ENCODE results near the gene GINS3. TPM values are rescaled to one million over a fixed set of nuclear protein-coding genes. Genes with fewer than 3 reads are reported as not detected.
"Not testable (repeated sequence)": the region's sequence is repeated elsewhere in the genome, so short reads cannot be mapped to it uniquely, and the experiment has no call there.

GINS3 gene
- polyA plus RNA-seq, 3 donors = 12.2 to 13.9 (median 12.4) TPM

DNA sequence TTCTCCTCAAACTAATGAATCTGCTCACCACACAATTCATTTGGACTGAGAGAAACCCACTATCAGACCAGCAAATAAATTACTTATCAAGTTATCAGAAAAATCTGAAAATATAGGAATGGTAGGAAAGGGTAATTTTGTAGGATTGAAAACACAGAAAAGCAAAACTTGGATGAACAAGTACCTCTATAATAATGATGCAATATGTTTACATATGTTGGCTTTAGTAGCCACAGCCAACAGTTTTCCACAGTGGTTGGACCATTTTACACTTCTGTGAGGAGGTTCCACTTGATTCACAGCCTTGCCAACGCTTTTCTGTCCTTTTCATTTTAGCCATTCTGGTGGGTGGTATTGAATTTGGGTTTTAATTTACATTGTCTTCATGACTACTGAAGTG is 10.6 kb upstream of the GINS3 start:
- DNase-seq = no peak

DNA sequence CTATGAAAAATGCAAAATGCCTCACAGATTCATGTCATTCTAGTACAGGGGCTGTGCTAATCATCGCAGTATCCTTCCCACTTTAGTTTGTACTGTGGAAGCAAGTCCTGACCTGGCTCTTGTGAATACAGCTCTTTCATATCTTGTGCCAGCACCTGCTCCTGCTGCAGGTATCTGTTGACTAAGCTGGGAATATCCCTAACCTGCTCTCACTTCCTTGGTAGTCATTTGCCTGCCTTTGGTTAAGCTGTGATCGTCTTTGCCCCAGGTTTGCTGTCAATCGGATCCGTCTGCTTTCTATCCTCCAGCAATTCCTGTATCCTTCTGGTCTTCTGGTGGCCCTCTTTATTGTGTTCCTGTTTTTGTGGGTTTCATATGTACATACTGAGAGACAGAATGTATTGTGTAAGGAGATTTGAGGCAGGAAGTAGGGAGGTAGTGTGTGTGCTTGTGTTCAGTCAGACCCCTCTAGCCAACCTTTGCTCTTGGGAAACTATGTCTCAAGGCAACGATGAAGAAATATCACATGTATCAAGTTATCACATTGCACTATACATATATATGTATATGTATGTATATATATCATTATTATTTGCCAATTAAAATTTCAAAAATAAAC is 7.7 kb upstream of the GINS3 start:
- DNase-seq = no peak

DNA sequence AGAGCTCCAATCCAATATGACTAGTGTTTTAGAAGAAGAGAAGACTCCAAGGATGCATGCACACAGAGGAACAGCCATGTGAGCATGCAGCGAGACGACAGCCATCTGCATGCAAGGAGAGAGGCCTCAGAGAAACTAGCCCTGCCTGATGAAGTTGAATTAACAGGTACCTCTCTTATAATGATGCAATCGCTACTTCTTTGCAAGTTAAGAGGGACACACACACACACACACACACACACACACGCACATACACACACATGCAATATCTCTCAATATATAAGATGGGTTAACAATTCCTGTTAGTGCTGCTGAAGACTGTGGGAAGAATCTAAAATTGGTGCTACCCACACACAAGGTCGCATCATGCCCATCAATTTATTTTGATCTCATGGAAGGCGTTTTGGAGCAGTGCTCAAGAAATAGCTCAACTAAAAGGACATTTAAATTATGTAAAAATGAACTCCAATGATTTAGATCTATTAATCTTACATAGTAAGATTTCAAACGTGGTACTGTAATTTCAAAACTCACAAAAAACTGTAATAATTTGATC is 7.0 kb upstream of the GINS3 start:
- DNase-seq = no peak

DNA sequence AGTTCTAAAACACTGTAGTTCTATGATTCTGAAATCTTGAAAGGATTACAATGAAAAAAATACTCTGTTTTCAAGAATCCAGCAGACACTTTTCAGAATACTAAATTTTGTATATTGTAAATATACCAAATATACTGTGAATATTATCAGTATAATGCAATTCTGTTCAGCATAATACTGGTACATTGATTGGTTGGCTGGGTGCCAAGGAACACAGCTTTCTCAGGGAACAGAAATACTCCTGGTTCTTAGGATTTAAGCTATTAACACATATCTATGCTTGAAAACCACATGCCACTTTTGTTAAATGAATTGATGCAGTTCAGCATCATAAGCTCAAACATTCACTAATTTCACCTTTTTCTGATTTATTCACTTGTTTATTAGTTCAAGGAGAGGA is 2.5 kb upstream of the GINS3 start:
- DNase-seq = no peak

DNA sequence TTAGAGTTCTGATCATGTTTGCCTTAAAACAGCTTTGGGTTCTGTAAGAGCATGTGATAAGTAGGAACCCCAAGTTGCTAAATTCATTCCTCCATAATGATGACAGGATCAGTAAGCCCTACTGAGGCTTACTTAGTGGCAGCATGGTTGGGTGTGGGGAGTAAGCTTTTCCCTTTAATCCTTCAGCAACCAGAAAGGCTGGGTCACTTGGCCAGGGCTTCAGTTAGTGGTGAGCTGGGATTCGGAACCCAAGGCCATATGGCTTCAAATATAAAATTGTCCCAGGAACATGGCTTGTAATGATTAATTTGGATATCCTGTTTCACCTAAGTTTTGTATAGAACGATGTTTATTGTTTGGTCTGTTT is 850 bp downstream of the GINS3 start:
- peak; percentile 3 for DNase-seq

DNA sequence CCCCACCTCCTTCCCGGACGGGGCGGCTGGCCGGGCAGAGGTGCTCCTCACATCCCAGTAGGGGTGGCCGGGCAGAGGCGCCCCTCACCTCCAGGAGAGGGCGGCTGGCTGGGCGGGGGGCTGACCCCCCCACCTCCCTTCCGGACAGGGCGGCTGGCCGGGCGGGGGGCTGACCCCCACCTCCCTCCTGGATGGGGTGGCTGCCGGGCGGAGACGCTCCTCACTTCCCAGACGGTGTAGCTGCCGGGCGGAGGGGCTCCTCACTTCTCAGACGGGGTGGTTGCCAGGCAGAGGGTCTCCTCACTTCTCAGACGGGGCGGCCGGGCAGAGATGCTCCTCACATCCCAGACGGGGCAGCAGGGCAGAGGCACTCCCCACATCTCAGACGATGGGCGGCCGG is 4.6 kb downstream of the GINS3 start:
- DNase-seq = not testable (repeated sequence)

DNA sequence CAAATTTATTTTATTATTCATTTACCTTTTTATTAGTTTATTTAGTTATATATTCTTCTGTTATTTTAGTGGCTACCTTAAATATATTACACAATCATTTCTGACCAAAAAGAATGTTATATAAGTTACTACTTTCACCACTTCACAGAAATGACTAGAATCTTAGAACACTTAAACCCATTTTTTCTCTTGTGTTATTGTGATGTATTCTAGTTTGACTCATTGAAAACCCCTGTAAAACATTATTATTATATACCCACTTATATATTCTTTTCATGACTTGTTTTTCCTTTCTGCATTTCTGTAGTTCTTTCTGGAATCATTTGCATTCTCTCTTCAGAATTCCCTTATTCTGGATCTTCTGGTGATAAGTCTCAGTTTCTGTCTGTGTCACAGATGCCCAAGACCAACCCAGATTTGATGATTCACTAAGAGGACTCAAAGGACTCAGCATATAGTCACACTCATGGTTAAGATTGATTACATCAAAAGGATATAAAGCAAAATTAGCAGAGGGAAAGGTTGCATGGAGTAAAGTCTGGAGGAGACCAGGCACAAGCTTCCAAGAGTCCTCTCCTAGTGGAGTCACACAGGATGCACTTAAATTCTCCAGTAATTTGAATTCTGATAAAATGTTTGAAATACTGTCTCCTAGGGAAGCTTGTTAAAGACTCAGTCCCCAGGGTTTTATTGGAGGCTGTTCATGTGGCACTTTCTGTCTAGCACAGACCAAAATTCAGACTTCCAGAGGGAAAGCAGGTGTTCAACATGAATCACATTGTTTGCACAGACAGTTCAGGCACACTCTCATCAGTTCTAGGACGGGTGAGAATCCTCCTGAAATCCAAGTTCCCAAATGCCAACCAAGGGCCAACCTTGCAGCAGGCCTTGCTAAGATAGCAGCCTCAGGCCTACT is 7.7 kb downstream of the GINS3 start:
- DNase-seq = no peak

DNA sequence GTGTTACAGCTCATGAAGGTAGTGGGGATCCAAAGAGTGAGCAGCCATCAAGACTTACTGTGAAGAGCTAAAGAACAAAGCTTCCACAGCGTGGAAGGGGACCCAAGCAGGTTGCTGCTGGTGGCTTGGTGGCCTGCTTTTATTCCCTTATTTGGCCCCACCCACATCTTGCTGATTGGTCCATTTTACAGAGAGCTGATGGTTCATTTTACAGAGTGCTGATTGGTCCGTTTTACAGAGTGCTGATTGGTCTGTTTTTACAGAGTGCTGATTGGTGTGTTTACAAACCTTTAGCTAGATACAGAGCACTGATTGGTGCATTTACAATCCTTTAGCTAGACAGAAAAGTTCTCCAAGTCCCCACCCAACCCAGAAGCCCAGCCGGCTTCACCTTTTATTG is 9.0 kb downstream of the GINS3 start:
- not testable (repeated sequence) for DNase-seq

DNA sequence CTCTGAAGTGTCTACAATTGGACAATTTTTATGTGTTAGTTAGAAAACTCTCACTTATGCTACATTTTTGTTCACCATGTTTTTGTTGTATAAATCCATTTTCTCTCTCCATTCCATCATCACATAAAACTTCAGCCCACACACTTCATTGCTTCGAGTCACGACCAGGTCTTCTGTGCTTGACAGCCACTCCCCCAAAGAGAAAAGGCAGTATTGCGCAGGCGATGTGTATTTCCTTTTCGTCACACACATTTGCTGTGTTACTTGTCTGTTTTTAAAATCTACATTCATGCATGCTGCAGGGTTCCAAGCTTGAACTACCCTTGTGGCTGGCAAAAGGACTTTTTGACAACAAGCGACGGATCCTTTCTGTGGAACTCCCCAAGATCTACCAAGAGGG is 10.5 kb downstream of the GINS3 start:
- no peak for DNase-seq

DNA sequence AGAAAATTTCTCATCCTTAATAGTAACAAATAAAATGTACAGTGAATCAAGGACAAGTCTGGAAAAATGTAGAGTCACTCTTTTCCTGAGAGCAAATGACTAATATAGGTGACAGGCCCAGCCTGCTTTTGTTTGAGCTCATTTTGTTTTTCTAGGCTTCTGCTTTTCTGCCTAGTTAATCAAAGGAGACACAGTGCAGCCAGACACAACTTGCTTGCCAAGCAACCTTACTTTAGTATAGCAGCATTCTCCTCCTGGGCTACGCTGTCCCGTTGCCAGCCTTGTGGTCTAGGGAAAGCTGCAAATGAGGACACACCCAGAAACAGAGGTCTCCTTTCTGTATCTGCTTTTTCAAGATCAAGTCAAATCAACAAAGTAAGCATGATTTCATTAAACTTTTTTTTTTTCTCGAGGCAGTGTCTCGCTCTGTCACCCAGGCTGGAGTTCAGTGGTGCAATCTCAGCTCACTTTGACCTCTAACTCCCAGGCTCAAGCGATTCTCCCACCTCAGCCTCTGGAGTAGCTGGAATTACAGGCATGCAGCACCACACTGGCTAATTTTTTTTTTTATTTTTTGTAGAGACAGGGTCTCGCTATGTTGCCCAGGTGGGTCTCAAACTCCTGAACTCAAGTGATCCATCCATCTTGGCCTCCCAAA is 17.2 kb downstream of the GINS3 start:
- peak; percentile 24 for DNase-seq

DNA sequence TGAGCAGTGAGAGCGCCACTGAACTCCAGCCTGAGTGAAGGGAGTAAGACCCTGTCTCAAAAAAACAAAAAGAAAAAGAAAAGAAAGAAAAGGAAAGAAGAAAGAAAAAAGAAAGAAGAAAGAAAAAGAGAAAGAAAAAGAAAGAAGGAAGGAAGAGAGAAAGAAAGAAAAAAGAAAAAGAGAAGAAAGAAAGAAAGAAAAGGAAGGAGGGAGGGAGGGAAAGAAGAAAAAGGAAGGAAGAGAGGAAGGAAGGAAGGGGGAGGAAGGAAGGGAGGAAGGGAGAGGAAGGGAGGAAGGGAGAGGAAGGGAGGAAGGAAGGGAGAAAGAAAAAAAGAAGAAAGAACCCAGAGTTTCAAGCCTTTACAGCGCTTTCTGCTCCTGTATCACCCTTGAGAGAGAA is 19.1 kb downstream of the GINS3 start:
- no peak for DNase-seq

DNA sequence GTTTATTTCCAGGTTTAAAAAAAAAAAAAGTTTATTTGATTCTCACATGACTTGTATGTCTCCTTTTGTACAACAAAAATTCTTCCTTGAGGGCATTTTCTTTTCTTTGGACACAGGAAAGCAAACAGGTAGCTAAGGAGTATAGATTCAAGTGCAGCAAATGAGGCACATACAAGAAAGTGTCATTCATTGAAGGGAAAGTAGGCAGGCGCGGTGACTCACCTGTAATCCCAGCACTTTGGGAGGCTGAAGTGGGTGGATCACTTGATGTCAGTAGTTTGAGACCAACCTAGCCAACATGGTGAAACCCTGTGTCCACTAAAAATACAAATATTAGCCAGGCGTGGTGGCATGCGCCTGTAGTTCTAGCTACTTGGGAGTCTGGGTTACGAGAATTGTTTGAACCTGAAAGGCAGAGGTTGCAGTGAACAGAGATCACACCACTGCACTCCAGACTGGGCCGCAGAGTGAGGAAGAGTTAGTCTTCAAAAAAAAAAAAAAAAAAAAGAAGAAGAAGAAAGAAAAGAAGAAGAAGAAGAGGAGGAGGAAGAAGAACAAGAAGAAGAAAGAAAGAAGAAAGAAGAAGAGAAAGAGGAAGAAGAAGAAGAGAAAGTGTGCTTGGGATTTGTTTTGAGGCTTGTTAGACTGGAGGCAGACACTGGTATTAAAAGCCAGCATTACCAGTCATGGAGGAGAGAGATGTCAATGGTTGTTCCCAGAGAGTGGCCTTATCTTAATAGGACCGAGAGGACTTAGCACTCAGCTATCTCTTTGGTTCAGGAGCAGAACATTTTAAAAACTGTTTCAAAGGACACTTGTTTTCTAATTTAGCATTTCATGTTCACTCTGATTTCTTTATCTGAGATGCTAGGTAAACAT is 19.7 kb downstream of the GINS3 start:
- DNase-seq = no peak

DNA sequence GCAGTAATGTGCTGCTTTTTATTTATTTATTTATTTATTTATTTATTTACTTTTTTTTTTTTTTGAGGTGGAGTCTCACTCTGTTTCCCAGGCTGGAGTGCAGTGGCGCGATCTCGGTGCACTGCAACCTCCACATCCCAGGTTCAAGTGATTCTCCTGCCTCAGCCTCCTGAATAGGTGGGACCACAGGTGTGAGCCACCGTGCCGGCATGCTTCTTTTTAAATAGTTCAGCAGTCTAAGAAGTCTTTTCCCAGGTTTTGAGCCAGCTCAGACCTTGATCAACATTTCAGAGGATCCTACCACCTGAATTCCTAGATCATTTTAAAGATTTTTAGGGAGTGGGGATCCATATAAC is 20.3 kb downstream of the GINS3 start:
- not testable (repeated sequence) for DNase-seq

DNA sequence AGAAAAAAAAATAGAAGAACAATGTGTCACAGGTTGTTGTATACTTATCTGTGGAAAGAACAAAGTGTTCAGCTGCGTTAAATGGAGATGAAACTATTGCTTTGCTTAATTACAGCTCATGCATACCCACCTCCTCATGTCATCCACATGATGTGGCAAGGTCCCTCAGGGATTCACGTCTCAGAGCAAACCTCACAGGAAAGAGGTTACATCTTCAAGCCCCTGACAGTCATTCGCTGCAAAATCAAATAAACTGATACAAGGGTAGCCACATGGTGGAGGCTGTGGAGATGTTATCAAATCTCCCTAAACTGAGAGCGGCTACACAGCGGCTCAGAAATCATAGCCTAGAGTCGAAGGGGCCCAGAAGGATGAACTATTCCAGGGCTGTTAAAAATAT is 21.1 kb downstream of the GINS3 start:
- no peak for DNase-seq

DNA sequence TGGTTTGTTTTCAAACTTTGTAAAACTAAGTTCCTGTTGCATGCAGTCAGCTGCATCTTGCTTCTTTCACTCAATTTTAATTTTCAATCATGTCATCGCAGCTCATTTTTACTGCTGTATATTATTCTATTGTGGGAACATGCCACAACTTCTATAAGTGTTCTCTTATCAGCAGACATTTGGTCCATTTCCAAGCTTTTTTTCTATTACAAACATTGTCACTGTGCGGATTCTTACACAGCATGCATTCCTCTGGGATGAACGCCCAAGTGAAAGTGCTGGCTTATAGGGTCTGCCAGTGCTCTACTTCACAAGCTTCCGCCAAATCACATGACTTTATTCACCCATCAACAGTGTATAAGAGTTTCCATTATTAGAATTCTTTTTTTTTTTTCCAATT is 22.7 kb downstream of the GINS3 start:
- DNase-seq = no peak

DNA sequence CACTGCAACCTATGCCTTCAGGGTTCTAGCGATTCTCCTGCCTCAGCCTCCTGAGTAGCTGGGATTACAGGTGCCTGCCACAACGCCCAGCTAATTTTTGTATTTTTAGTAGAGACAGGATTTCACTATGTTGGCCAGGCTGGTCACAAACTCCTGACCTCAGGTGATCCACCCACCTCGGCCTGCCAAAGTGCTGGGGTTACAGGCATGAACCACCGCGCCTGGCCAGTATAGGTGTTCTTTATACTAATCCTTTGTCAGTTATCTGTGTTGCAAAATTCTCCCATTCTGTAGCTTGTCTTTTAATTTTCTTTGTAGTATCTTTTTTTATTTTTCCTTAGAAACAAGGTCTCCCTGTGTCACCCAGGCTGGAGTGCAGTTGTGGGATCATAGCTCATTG is 23.7 kb downstream of the GINS3 start:
- DNase-seq = not testable (repeated sequence)

DNA sequence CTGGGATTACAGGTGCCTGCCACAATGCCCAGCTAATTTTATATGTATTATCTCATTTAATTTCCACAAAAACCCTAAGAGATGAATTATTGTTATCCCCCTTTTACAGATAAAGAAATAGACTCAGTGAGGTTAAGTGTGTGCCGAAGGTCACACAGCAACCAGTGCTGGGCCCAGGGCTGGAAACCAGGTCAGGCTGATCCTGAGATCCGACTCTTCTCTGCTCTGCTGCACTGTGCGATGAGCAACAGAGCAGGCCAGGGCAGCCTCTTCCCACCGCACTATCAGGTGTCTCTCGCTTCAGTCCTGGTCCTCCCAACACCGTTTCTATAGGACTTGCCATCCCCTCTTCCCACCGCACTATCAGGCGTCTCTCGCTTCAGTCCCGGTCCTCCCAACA is 24.8 kb downstream of the GINS3 start:
- DNase-seq = no peak

DNA sequence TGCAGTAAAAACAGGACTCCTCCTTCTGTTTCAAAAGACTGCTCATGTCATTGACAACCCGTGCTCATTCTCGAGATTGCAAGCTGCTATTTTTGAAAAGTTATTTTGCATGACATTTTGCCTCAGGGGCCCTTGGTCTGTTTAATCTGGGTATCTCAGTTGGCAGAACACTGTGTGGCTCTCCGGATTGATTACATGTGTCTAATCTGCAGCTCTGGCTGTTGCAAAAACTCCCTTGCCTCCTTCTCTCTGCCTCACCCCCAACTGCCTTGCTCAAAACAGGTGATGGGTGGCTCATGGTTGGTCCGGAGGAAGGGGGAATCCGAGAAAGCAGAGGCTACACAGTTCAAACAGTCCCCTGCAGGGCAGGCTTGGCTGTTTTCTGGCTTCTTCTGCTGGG is 25.3 kb downstream of the GINS3 start:
- no peak for DNase-seq

DNA sequence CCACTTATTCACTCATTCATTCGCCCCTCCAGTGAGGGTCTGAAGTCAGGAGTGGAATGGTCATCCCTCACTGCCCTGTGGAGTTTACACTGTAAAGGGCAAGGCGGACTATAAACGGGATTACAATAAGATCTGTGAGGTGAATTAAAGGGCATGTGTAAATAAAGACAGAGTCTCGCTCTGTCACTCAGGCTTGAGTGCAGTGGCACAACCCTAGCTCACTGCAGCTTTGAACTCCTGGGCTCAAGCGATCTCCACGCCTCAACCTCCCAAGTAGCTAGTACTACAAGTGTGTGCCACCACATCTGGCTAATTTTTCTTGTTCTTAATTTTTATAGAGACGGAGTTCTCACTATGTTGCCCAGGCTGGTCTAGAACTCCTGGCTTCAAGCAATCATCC is 25.8 kb downstream of the GINS3 start:
- no peak for DNase-seq

DNA sequence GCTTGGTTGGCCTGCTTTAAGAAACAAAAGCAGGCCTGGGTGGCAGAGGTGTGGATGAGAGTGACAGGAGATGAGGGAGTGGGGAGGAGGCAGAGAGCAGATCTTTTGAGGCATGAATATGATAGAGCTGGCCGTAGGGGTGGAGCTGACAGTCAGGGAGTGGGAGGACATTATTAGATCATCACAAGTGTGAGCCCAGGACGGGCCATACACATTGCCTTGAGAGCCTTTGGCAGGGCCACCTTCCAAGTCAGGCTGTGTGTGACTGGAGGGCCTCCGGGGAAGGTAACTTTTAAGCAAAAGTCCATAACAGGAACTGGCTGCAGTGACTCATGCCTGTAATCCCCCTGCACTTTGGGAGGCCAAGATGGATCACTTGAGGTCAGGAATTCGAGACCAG is 26.3 kb downstream of the GINS3 start:
- no peak for DNase-seq

DNA sequence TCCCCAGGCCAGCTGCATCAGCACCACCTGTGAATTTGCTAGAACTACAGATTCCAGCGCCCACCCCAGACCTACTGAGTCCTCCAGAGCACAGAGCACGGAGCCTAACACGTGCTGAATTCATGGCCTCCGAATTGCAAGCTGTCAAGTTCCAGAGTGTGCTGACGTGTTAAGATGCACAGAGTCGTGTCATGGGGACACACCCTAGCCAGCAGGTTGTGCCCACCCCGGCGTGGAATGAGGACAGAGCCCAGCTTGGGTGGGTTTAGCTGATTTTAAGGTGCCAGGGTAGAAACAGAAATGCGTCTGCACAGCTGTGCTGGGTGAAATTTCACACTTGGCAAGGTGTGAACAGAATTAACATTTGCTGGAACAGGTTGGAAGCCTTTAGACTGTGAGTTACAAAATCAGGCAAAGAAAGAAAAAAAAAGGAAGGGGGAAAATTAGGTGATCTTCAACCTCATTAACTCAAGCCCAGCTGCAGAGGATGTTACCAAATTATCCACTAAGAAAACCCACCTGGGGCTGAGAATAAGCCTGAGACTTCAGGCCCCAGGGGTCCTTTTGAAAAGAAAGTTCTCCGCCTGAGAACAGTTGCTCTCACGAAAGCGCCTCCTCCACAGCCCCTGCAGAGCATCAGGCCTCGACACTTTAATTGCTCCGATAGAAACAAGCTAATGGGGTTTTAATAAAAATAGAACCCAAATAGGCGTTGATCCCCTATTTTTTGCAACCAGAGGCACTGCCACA is 27.1 kb downstream of the GINS3 start:
- no peak for DNase-seq

All from renal pelvis (tissue), 4 donors.